GM19043 (cell line): ENCODE results near the gene FRMD5.

ENCODE experiments used
- ATAC-seq: cut with Tn5 transposase; IDR thresholded peaks from one replicate; pipeline ENCODE4 v1.9.1; 2021; ENCODE audit warnings: low read depth; ENCODE audit not compliant: unreplicated experiment

FRMD5 gene

DNA sequence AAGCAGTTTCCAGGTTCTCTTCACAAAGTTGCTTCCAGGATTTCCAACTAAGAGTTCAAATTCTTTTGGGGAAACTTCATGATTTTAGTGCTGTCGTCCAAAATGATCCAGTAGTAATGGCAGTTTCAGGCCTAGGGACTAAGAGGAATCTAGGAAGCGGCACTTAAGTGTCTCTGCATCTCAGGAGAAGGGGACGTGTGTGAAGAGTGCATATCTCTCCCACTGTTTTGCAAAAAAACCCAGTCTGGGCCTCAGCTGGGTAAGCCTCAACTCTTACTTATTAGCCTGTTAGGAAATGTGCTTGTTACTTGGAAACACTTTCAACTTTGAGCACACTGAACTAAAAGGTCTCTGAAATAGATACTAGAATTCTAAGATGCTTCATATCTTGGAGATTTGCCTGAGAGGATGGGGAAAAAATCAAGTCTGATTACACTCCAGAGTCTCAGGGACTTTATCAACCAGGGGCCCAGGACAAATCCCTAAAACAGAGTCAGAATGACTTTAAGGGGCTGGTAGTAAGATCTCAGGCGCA, 286.5 kb downstream of the FRMD5 start:
- ATAC-seq, result no peak

DNA sequence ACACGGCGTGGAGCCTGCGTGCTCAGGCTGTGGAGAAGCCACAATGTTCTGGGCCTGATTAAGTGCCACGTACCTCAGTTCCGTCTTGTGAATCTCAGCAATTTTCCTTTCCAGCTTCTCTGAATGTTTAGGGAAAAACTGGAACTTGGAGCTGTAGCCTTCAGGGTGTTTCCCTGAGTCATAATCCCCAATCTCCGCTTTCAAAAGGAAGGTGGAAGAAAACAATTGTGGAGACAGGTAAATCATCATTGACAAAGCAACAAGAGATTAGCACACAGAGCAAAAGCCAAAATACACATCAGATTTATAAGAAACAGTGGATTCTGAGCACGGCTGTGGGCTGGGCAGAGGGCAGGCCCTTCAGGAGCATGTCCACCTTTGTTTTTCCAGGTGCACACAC, 289.3 kb downstream of the FRMD5 start:
- ATAC-seq, result no peak

DNA sequence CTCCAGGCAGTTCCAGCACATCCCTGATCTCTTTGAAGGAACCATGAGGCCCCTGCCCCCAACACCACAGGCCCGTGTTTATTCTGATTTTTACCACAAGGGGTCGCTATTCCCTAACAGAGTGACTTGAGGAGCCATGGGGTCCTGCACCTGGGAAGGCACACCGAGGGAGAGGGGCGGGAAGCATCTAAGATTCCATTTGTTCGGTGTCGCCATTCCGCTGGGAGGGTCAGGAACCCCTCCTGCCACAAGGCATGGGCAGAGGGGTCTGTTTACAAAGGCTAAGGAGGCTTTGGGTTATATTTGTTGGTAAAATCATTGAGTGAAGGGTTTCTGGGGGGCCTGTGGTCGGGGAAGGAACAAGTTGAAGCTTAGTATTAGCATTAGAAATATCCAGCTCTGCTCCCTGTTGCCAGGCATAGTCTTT, 291.2 kb downstream of the FRMD5 start:
- no peak for ATAC-seq

DNA sequence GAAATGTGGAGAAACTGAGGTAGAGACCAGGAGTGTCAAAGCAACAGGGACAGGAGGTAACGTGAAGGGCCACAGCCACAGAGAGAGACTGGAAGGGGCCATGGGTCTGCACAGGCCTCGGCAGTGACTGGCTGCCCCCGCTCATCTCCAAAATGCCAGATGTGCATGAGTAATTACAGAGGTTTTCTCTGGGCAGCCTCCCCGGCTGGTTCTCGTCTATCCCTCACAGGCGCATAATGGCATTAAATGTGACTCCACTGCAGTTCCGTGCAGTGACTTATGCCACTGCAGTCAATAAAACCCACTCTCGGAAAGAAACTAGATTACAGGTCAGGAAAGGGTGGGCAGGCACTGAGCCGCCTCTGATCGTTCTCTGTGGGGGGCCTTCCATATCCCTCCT, 293.6 kb downstream of the FRMD5 start:
- no peak for ATAC-seq

DNA sequence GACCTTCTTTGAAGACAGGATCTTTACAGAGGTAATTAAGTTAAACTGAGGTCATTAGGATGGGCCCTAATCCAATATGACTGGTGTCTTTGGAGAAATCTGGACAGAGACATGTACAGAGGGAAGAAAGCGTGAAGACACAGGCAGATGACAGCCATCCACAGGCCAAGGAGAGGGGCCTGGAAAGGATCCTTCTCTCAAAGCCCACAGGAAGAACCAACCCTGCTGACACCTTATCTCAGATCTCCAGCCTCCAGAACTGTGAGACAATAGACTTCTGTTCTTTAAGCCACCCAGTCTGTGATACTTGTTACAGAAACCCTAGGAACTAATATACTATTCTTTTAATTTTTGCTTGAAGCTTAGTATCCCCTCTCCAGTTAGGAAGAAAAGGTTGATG, 294.1 kb downstream of the FRMD5 start:
- ATAC-seq, result no peak

DNA sequence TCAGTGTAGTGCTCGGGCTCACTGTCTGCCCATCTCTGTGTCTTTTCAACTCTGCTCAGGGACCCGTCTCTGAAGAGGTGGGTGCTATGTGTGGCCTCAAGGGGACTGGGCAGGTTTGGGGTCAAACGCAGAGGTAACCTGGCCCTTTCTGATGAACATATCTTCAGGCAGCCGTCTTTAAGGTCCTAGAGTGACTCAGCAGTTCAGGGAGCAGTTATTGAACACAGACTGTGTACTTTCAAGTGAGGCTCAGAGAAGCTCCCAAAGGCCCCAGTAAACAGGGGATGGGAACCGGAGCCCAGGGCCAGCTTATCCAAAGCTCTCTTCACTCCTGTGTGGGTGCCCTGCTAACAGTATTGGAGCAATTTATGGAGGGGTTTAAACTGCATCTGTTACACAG, 295.1 kb downstream of the FRMD5 start:
- no peak for ATAC-seq

DNA sequence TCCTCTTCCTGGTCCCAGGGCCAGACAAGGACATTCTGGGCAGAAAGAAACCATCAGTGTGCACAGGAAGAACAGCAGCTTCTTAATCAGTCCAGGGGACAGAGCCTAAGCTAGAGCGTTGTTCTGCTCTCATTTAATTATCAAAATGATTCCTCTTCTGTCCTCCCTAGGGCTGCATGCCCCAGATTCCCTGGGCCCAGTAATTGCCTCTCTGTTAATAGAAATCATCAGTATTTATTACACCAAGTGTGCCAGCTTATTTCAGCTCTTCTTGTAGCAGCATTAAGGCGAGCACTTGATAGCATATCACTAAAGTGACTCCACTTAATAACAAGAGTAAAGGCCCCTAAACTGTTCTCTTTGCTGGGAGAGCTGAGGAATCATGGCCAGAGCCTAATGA, 296.2 kb downstream of the FRMD5 start:
- no peak for ATAC-seq

DNA sequence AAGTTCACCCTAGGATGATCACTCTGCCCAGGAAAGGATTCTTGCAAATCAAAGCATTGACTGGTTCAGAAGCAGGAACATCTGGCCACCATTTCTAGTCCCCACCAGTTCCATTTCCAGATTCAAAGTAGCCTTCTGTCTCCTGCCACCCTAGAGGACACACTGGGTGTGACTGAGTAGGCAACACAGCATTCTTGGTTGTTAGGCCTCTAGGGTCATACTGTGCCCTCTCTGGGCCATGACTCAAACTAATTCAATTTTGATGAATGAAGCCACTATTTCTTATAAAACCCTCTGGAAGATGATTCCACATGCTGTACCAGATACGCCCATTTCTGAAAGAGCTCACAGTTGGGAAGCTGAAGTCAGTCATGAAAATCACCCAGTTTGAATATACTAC, 298.5 kb downstream of the FRMD5 start:
- no peak for ATAC-seq

DNA sequence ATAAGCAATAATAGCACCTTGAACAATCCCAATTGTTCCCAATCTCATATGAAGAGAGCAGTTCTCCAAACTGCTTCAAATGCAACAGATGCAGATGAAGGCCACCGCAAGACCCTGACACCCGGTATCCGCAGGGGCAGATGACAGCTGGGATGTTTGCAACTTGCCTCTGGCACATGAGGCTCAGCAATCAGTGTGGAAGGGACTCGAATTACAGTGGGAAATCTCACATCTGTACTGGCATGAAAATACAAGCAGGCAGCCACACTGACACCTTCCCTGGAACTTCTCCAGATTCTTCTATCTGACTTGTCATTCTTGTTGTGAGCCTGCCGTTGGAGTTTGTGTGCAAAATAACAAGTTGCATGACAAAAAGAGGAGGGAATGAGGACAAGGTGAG, 299.5 kb downstream of the FRMD5 start:
- ATAC-seq, result no peak

DNA sequence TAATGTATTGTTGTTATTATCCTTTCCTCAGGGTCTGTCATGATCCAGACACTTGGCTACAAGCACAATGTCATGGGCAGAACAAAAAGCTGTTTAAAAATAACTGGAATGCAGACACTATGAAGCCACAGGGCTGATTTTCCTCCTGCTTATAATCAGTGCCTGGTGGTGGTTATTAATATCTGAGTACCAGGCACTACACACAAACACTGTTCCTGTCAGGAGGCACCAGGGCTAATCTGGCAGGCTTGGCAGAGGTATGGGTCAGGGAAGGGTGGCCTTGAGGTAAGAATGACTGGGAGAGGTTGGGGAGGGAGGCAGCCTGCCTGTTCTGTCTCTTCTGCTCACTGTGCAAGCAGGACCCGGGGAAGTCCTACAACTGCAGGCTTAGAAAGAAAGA, 301.1 kb downstream of the FRMD5 start:
- ATAC-seq, result no peak

DNA sequence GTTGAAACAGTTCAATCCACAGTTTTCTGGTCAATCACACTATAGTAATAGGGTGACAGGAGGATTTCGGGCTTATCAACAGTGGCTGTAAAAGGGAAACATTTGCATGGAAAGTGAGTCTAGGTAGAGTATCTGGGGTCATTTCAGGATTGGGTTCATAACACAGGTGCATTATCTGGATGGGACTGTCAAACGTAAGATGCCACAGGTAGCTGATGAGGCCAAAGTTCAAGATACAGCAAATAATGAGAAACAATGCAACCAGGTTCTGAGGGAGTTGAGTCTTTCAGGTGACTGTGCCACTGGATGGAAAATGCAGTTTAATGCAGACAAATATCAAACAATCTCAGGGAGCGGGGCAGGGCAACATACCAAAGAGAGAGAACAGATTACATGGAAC, 306.0 kb downstream of the FRMD5 start:
- ATAC-seq, result no peak

DNA sequence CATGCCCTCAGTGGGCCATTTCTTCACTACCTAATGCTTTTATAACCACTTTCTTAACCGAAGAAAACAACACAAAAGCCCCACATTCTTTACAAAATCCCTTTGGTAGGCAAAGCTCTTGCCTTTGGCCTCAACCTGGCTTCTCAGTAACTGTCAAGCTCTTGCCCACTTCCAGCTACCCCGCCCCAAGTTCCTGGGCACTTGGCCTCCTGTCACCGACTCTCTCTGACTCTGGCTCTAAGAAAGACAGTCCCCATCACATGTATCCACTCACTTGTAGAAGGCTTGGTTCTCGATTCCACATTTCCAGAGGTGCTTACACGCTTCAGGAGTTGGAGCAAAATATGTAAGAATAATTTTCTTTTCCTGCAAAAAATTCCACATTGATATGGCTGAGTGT, 307.2 kb downstream of the FRMD5 start:
- ATAC-seq, result no peak

DNA sequence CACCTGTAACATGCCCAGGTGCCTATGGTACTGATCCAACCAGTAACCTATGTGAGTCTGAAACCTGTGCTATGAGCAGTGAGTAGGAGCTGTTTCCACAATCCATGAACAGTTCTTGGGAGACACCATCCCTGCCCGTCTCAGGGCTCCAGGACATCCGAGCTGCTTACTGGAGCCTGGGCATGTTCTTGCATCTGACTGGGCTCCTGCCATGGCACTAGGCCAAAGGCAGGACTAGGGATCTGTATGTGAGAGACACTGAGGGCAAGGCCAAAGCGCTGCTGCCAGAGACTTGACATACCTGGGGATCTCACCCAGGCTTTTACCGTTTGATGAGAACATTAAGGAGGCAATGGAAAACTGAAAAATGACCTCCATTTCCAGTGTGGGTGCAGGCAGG, 308.5 kb downstream of the FRMD5 start:
- no peak for ATAC-seq

DNA sequence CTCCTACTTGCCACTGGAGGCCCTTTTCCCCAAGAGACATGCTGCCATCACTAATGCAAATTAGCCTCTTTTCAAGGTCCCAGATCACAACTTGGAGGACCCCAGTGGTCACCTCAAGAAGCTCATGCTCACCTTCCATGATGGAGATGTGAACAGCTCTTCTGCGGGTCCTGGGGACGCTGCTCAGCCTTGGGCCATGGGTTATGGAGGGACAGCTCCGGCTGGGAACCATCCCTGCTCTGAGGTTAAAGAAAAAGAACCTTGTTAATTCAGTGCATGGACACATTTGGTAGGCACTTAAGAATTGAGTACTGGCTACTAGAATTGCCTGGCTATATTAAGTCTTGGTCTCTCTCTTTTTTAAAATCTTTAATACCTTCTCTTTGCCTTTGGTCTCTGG, 311.5 kb downstream of the FRMD5 start:
- ATAC-seq, result no peak

DNA sequence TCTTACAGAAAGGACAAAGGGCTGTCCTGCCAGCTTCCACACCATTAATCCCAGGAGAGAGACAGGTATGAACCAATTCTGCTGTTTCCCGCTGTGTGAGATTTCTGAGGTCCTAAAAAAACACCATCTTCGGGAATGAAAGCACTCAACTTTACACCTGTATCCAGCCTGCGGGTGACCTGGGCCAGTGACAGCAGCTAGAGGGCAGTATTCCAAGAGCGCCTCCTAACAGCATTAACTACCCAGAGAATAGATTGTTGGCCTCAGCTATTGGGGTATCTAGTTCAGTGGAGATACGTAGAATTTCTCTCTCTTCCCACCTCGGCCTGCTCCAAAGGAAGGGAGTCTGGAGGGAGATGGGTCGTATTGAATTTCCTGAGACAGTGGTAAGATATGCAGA, 313.1 kb downstream of the FRMD5 start:
- ATAC-seq, result no peak

DNA sequence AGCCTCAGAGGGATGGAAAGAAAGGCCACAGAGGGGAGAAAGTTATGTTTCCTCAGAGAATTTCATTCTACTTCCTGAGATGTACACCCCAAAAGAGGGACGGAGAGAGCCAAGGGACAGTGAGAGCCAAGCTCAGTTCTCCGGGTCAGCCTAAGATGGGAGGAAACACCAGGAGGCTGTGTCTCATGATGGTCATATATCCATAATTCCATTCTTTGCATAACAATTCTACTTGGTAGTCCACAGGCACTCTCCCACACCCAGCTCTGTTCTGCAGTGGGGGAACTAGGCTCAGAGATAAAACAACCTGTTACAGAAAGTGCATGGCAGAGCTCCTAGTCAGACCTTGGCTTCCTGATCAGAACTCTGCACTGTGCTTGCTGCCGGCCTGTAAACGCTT, 313.8 kb downstream of the FRMD5 start:
- no peak for ATAC-seq

DNA sequence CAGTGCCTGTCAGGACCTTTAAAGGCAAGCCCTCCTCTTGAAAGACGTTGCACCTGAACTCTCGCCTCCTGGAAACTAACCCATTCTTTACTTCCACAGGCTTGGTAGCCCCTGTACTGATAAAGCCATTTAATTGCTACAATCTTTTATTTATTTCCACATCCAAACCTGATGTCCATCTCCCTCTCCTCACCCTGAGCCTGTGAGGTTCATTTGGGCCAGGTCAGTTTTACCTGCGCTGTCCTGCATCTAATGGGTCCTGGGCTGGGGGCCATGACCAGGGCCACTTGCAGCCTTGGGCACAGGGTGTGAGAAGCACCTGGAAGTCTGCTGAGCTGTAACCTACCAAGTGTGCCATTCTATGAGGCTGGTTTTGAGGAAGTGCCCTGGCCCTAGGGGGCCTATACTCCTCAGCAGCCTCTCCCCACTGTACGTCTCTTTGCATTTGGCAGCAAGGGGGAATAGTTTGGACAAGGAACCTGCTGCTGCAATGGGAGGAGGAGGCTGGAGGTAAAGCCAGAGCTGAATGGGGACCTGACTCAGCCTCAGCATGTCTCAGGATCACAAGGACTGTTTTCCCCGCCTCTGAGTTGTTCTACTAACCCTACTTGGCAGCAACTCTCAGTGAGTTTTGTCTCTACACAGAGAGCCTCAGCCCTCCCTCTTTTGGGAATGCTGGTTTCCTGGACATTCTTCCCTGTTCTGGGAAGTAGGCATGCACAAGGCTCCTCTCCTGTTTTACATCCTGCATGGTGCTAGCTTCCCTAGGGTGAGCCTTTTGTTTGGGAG, 314.5 kb downstream of the FRMD5 start:
- ATAC-seq, result no peak

DNA sequence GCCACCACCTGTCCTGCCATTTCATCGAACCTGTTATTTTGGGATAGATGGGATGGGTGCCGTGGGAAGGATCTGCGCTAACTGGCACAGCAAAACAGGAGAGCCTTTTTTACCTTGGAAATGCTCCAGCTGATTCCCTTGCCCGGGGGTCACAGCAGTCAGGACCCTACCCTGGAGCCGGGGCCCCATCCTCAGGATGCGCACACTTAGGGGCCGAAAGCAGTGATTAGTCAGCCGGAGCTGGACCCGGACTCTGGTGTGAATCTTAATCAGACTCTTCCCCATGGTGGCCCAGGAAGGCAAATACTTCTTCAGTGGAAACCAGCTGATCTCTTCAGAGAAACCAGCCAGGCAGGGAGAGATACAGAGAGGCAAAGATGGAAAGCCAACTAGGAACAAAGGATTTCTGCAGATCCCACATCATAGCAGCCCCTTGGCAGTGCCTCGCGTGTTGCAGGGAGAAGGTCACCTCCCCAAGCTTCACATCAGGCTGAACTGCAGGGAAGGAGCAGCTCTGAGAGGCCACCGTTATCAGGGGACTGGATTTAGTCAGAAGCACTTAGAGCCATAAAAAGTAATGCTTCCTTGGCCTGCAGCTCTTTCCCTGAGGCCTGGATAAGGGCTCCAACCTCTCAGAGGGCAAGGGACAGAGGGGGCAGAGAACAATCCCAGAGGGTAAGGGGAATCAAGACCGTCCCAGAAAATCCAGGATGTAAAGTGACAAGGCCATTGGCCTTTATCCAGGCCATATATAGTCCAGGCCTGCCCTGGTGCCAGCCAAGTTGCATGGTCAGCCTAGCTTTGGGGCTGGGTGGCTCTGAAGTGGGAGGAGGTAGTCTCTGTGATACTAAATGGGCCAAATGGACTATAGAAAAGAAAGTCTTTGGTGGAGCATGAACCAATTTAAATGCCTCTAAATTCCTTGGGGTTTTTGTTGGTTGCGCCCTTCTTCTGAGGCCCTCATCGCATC, 315.4 kb downstream of the FRMD5 start:
- ATAC-seq, result no peak

DNA sequence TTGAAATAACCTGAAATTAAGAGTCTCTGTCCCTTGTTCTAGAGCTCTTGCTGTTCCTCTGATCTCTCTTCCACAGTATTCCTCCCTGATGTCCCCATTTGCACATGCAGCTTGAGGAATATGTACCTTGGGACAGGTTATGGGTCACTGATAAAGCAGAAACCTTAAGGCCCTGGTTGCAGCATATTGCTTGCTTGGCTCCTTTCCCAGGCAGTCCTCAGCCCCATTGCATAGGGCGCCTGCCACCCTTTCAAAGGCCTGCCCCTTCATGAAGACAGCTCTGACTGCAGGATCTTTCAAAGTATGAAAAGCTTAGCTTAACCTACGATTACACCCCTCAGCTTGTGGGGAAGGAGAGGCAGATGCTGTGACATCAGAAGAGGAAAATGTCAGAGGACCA, 316.6 kb downstream of the FRMD5 start:
- no peak for ATAC-seq

DNA sequence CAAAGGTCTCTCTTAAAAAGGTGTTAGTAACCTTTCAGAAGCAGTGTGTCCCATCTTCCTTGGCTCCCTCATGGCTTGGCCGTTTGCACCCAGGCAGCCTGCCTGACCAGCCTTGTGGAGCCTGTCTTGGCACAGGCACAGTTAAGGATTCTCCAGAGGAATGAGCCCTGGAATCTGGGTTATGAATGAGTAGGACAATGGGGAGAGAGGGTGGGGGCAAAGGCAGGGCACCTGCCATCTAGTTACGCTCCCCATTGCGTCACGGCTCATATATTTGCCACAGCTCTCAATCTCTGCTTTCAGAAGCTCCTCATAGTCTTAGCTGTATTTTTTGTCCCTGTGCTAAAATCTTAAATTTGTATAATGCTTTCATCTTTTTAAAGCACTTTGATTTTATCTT, 317.7 kb downstream of the FRMD5 start:
- no peak for ATAC-seq

DNA sequence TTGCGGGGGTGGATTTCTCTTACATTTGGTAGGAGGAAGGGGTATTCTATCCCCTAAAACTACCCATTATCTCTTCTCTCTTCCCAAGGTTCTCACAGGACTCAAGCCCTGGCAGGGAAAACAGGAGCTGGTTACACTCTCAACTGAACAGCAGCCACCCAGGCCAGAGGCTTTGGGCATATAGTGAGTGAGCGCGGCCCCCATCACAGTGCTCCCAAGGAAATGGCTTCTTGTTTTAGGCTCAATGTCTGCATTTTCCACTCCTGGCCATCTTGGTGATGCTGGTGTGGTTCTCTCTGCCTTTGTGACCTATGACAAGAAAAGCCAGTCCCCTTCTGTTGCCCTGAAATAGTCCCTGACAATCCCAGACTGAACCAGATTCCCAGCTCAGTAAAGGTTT, 318.2 kb downstream of the FRMD5 start:
- ATAC-seq, result no peak

DNA sequence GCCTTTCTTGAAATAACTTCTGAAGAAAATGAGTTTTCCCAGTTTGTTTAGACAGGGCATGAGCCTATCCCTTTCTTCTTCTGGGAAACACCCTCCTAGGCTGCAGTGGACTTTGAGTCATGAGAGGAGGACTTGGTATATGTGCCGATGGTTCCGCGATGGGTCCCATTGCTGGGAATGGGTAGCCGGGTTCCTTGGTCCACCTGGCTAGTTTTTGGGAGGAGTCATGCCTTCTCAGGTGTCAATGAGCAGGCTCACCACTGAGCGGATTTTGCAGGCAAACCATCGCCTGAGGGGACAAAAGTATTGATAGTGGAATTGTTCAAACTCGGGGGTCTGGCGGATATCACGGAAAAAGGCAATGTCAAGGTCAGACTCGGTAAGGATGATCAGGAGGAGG, 321.4 kb downstream of the FRMD5 start:
- no peak for ATAC-seq
